ENCODE data around the gene CLDN9. TPM values are rescaled to one million over a fixed set of nuclear protein-coding genes. Genes with fewer than 3 reads are reported as not detected.

CLDN9 gene
- polyA plus RNA-seq, 1 donor from 2014 or later = not detected

DNA sequence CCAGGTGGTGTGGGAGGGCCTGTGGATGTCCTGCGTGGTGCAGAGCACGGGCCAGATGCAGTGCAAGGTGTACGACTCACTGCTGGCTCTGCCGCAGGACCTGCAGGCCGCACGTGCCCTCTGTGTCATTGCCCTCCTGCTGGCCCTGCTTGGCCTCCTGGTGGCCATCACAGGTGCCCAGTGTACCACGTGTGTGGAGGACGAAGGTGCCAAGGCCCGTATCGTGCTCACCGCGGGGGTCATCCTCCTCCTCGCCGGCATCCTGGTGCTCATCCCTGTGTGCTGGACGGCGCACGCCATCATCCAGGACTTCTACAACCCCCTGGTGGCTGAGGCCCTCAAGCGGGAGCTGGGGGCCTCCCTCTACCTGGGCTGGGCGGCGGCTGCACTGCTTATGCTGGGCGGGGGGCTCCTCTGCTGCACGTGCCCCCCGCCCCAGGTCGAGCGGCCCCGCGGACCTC lies 798 bp downstream of the CLDN9 start:
- TF ChIP-seq EZH2 (IDR thresholded peaks at IDR 0.05; ENCODE audit: borderline replicate concordance, insufficient read depth, low read length, poor library complexity, severe bottlenecking) (no peak), CTCF (IDR thresholded peaks at IDR 0.05; ENCODE audit: poor library complexity, severe bottlenecking) (no peak), TAF1 (IDR thresholded peaks at IDR 0.05; ENCODE audit: low read depth) (no peak), SMC3 (conservative IDR thresholded peaks at IDR 0.05; ENCODE audit: poor library complexity) (no peak), EP300 (conservative IDR thresholded peaks at IDR 0.05; ENCODE audit: poor library complexity, severe bottlenecking) (no peak), MXI1 (conservative IDR thresholded peaks at IDR 0.05; ENCODE audit: poor library complexity, severe bottlenecking) (no peak), POLR2AphosphoS5 (IDR thresholded peaks at IDR 0.05) (no peak), RAD21 (conservative IDR thresholded peaks at IDR 0.05) (no peak)
- TF ChIP-seq, protein P1, sequence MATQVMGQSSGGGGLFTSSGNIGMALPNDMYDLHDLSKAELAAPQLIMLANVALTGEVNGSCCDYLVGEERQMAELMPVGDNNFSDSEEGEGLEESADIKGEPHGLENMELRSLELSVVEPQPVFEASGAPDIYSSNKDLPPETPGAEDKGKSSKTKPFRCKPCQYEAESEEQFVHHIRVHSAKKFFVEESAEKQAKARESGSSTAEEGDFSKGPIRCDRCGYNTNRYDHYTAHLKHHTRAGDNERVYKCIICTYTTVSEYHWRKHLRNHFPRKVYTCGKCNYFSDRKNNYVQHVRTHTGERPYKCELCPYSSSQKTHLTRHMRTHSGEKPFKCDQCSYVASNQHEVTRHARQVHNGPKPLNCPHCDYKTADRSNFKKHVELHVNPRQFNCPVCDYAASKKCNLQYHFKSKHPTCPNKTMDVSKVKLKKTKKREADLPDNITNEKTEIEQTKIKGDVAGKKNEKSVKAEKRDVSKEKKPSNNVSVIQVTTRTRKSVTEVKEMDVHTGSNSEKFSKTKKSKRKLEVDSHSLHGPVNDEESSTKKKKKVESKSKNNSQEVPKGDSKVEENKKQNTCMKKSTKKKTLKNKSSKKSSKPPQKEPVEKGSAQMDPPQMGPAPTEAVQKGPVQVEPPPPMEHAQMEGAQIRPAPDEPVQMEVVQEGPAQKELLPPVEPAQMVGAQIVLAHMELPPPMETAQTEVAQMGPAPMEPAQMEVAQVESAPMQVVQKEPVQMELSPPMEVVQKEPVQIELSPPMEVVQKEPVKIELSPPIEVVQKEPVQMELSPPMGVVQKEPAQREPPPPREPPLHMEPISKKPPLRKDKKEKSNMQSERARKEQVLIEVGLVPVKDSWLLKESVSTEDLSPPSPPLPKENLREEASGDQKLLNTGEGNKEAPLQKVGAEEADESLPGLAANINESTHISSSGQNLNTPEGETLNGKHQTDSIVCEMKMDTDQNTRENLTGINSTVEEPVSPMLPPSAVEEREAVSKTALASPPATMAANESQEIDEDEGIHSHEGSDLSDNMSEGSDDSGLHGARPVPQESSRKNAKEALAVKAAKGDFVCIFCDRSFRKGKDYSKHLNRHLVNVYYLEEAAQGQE (IDR thresholded peaks at IDR 0.05; ENCODE audit: borderline replicate concordance) = no peak
- H3K4me2 ChIP-seq (ENCODE audit: low read length) = no peak overlapping the region
- H2AFZ ChIP-seq (ENCODE audit: low read depth, low read length) = no peak overlapping the region
- no peaks in the 10 kb centered on the region for H3K9me2 ChIP-seq (ENCODE audit: insufficient read depth, low read length)
- H3K9ac ChIP-seq (ENCODE audit: low read length) = no peak overlapping the region
- peaks cover 52% of the 10 kb centered on the region for H3K27me3 ChIP-seq (ENCODE audit: insufficient read depth, low read depth, low read length)
- no peaks in the 10 kb centered on the region for H4K20me1 ChIP-seq (ENCODE audit: insufficient read depth)
- H3K4me3 ChIP-seq (ENCODE audit: low read length) = no peak overlapping the region
- no peak overlapping the region for H3K27ac ChIP-seq (ENCODE audit: low read length)
- no peaks in the 10 kb centered on the region for H3F3A ChIP-seq (ENCODE audit: insufficient read depth, low read length, poor library complexity, severe bottlenecking)
- H3K36me3 ChIP-seq (ENCODE audit: insufficient read depth, low read length) = no peaks in the 10 kb centered on the region
- no peaks in the 10 kb centered on the region for H3K79me2 ChIP-seq (replicated peaks; ENCODE audit: insufficient read depth, low read length)
- no peaks in the 10 kb centered on the region for H3K9me3 ChIP-seq (ENCODE audit: low read length)

DNA sequence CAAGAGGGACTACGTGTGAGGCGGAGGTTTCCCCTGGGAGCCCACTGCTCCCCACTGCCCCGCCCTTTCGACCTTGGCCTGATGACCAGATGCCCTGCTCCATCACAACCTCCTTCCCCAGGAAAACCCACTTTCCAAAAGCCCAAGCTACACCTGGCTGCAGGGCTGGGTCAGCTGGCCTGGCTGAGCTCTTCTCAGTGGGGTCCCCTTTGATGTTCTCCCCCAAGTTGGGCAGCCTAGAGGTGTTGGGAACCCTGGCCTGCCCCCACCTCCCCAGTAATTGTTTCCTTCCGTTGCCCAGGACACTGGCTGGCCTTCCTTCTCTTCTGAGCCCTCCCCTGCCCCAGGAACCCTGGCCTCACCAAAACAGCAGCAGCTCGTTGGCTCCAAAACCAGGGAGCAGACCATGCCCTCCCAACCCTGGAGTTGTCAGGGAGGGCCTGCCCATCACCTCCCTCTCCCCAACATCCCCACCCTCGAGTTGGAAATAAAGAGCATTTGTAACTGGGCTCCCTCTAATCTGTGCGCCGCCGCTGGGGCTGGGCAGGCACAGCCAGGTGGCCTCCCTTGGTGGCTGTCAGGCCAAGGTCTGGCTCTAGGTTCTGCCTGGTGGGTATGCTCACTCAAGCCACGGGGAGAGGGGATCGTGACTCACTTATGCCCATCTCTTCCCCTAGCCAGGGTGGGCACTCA lies 1.4 kb downstream of the CLDN9 start:
- Histone ChIP-seq H4K20me1 (ENCODE audit: insufficient read depth) (no peaks in the 10 kb centered on the region), H3K9ac (ENCODE audit: low read length) (no peak overlapping the region), H3K27ac (ENCODE audit: low read length) (no peak overlapping the region), H3K79me2 (replicated peaks; ENCODE audit: insufficient read depth, low read length) (no peaks in the 10 kb centered on the region), H3K36me3 (ENCODE audit: insufficient read depth, low read length) (no peaks in the 10 kb centered on the region), H3K9me3 (ENCODE audit: low read length) (no peaks in the 10 kb centered on the region), H3K9me2 (ENCODE audit: insufficient read depth, low read length) (no peaks in the 10 kb centered on the region), H3K4me2 (ENCODE audit: low read length) (no peak overlapping the region), H2AFZ (ENCODE audit: low read depth, low read length) (no peak overlapping the region), H3K27me3 (ENCODE audit: insufficient read depth, low read depth, low read length) (peaks cover 48% of the 10 kb centered on the region), H3K4me3 (ENCODE audit: low read length) (no peak overlapping the region), H3F3A (ENCODE audit: insufficient read depth, low read length, poor library complexity, severe bottlenecking) (no peaks in the 10 kb centered on the region)
- TF ChIP-seq POLR2AphosphoS5 (IDR thresholded peaks at IDR 0.05) = no peak

Measured in neural cell (in vitro differentiated cells).